HG03139 (cell line): ENCODE data around the gene KLHL29.

ENCODE experiments used
- ATAC-seq: cut with Tn5 transposase; IDR thresholded peaks from one replicate; pipeline ENCODE4 v1.9.1; 2021; ENCODE audit not compliant: unreplicated experiment

KLHL29 gene

DNA sequence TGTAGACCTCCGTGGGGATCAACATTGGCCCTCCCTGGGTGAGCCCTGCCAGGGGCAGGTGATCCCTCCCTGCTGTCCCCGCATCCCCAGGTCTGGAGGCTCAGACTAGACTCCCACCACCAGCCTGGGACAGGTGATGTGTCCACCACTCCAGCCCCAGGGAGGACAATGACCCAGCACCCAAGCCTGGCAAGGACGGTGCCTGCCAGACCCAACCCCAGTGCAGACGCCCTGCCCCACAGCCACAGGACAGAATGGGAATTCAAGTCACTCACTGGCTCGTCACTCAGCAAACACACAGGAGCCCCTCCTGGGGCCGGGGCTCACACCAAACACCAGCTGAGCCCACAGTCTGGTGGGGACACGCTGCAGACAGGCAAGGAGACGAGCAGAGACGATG is 302.2 kb downstream of the KLHL29 start:
- ATAC-seq, result no peak

DNA sequence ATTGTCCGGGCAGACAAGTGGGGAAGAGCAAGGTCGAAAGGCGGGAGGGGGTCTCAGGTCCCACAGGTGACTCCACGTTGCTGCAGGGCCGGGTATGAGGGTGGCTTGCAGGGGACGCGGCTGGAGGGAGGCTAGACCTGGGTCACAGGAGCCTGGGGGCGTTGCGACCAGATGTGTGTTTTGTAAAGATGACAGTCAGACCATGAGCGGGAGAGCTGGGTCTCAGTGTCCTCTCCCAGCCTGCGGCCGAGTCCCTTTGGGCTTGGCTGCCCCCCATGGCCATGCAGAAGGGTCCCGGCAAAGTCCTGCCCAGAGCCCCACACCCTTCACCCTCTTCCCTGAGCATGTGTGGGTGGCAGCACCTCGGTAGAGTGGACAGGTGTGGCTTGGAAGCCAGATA is 302.7 kb downstream of the KLHL29 start:
- ATAC-seq, result no peak

DNA sequence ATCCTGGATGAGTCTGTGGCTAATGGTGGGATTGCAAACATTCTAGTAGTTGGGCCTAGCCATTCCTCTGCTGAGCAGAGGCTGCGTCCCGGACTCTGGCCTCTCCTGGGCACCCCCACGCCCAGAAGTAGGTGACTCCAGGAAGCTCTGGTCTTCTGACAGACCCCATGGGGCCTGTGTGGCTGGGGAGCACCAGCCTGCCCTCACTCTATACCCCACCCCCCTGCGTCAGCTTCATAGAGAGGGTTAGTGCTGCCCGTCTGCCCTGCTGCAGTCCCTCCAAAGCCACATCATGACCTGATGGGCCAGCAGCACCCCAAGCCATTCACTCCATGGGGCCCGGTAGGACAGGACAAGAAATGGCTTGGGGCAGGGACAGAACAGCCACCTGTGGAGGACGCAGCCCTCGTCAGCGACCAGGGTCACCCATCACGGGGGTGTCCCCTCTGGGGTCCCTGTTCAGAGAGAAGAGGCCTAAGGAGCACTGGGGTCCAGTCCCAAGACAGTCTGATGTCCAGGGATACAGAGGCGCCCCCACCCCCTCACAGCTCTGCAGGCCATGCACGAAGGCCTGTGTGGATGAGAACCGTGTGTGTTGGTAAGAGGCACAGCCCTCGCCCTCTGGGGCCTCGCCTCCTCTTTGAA is 303.6 kb downstream of the KLHL29 start:
- no peak for ATAC-seq

DNA sequence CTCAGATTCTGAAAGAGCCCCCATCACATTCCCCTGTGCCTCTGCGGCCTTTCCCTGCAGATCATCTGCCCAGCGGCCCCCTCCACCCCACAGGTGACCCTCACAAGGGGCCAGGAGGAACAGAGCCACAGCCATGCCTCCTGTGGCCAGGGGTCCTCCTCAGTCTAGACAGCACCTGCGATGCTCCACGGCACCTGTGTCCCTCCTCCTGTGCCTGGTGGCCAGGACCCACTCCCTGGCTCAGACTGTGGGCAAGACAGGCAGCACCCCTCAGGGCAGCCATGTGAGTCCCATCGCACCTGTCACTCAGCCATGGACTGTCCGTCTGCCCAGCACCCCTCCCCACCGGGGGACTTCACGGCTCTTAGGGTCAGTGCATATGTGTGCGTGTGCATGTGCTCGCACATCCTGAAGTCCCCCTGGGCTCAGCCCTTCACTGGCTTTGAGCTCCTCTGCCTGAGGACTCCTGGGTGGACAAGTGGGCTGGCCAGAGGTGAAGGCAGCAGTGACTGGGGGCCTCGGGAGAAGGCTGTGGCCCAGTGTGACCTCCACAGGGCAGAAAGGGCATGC is 304.2 kb downstream of the KLHL29 start:
- ATAC-seq, result no peak

DNA sequence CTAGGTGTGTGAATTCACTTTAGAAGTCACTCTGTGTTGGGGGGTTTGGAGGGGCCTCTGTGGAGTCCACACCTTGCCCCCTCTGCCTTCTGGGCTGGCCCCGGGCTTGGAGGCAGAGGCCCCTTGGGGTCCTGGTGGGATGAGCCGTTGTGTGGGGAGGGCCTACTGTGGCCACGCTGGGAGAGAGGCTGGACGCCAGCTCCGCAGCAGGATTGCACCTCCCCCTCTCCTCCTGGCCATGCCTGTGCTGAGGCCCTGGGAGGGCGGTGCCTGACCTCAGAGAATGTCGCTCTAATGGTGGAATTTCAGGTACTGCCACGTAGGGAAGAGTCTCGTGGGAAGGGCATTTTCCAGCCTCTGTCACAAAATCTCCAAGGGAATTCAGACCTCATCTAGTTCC is 304.9 kb downstream of the KLHL29 start:
- ATAC-seq, result no peak

DNA sequence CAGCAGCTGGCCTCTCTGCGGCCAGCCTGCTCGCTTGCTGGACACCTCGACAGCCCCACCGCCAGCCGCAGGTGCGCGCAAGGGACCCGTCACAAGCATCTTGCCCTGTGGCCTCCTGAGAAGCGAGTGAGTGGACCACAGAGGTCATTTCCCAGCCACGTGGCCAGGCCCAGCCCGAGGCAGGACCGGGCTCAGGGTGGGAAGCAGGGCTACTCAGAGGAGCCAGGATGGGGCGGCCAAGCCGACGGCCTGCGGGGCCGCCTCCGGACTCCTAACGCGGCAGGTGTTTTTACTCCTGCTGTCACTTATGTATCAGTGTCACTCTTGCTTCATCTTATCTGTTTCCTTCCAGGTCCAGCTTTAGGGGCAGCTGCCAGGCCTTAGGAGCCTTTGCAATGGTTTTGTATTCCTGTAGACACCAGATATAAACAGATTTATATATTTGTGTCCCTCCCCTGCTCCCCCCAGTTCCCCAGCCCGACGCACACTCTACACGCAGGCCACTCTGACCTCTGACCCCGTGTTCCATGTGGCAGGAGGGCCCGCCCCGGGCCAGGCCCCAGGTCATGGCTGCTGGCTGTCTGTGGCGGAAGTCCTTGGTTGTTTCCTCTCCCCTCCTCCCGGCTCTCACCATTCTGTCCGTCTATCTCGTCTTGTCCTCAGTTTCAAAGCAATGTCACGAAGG is 305.6 kb downstream of the KLHL29 start:
- no peak for ATAC-seq

DNA sequence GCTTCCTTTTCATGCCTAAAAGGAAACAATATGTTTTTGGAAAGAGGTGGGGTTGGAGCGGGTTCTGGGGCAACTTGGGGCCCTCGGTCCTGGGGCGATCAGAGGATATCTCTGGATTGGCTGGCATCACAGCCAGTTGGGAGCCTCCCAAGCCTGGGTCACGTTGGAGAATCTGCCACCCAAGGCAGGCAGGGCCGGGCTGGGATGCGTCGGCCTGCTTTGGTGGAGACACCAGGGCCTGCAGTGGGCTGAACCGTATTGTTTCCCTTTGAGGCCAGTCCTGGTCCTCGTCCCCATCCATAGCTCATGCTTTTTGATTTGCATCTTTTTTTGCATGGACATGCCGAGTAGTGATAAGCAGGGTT is 306.1 kb downstream of the KLHL29 start:
- ATAC-seq, result no peak

DNA sequence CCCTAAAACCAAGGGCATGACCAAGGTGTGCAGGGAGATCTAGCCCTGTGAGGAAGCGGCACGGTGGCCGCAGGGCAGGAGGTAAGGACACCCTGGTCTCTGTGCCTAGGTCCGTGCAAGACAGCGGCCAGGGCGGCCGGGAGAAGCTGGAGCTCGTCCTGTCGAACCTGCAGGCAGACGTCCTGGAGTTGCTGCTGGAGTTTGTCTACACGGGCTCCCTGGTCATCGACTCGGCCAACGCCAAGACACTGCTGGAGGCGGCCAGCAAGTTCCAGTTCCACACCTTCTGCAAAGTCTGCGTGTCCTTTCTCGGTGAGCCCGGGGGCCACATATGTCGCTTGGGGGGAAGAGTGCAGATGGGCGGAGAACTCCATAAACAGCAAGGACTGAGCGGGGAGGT is 306.6 kb downstream of the KLHL29 start:
- ATAC-seq, result no peak

DNA sequence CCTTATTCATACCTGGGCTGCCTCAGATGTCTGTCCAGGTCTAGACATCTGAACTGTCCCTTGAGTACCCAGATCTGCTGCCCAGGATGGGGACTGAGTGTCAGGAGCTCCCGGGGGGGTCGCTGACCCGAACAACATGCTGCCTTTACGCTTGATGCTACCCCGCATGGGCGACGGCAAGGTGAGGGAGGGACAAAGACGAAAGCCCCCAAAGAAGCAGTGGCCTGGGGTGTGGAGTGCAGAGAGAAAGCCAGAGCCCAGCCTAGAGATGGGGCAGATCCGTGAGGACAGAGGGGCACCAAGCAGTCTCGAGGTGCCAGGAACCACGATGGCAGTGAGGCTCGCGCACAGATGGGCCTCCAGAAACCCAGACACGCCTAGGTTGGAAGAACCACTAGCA is 307.3 kb downstream of the KLHL29 start:
- ATAC-seq, result no peak

DNA sequence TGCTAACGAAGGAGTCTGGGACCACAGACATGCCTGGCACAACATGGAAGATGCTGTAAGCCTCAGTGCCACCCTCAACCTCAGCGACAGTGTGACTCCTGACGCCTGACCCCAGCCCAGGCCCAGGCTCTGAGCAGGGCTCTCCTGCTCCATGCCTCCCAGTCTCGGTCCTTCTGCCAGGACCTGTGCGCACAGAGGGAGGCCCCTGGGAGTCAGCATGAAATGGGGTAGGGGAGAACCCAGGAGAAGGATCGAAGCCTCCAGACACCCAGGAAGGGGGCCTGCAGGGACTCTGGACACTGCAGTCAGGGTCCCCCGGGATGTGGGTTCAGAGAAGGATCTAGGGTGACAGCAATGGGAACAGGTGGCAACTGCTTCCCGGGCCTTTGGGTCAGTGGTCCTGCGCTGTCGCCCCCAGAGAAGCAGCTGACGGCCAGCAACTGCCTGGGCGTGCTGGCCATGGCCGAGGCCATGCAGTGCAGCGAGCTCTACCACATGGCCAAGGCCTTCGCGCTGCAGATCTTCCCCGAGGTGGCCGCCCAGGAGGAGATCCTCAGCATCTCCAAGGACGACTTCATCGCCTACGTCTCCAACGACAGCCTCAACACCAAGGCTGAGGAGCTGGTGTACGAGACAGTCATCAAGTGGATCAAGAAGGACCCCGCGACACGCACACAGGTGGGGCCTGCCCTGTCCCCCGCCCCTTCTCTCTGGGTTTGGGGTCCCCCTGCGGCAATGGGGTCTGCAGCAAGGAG is 308.0 kb downstream of the KLHL29 start:
- ATAC-seq, result no peak

DNA sequence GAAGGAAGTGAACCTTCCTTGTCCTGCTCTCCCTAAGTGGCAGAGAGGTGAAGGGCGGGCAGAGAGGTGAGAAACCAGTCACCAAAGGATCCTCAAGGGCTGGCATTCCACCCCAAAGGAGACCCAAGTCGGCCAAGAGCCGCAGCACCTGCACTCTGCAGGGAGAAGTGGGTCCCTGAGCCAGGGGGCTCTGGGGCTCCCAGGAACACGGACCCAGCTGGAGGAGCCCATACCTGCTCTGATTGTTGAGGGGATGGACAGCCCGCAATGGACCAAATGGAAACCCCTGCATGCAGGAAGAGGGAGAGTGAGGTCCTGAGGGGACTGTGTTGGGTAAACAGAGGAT is 308.6 kb downstream of the KLHL29 start:
- no peak for ATAC-seq

DNA sequence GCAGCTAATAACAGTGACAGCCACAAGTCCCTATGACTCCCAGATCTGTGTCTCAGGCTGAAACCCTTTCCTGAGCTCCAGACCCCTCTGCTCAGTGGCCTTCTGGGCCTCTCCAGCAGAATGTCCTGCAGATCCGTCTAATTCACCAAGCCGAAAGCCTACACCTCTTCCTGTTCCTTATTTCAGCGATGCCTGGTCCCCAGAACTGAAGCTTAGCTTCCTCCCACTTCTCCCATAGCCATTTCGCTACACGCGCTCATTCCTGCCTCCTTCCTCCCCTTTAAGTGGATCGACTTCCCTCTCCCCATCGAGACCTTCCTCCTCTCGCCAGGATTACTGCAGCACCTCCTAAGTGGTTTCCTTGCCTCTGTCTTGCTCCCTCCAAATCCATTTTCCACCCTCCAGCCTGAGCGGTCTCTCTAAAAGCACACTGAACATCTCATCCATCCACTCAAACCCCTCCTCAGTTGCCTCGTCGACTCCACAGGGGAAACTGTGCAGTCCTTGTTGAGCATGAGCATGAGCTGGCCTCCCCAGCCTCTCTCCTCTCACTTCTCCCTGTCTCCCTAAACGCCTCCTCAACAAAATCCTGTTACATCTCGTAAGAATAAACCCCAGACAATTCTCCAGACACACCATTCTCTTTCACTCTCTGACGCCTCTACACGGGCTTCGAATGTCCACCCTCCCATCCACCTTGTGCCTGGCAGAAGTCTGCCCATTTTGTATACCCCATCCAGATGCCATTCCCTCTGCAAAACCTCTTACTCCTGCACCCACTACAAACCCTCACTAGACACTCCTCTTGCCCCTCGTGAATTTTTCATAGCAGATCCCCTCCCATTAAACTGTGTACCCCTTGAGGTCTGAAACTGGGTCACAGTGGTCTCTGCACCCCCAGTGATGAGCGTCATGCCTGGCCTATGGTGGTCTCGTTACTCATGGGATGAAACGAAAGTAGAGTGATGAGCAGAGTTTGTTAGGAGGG is 309.4 kb downstream of the KLHL29 start:
- ATAC-seq, result no peak

DNA sequence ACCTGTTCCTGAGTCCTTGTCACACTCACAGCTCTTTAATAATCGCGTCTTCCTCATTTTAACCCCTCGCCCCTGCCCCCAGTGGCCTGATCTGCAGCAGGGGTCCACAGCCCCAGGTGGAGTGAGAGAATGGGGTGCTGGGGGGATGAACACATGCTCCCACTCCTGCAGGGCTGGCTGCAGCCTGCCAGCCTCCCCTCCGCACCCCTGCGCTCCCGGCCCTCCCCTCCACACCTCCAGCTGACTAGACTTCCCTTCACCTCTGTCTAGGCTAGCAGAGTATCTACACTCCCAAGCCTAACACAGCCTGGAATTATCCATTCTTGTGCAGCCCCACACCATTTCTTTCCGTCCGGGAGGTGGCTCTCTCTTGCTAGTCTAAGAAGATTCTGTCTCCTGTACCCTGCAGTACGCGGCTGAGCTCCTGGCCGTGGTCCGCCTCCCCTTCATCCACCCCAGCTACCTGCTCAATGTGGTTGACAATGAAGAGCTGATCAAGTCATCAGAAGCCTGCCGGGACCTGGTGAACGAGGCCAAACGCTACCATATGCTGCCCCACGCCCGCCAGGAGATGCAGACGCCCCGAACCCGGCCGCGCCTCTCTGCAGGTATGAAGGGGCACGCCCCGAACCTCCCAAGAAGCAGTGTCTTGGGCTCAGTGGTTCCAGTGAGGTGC is 310.4 kb downstream of the KLHL29 start:
- no peak for ATAC-seq

DNA sequence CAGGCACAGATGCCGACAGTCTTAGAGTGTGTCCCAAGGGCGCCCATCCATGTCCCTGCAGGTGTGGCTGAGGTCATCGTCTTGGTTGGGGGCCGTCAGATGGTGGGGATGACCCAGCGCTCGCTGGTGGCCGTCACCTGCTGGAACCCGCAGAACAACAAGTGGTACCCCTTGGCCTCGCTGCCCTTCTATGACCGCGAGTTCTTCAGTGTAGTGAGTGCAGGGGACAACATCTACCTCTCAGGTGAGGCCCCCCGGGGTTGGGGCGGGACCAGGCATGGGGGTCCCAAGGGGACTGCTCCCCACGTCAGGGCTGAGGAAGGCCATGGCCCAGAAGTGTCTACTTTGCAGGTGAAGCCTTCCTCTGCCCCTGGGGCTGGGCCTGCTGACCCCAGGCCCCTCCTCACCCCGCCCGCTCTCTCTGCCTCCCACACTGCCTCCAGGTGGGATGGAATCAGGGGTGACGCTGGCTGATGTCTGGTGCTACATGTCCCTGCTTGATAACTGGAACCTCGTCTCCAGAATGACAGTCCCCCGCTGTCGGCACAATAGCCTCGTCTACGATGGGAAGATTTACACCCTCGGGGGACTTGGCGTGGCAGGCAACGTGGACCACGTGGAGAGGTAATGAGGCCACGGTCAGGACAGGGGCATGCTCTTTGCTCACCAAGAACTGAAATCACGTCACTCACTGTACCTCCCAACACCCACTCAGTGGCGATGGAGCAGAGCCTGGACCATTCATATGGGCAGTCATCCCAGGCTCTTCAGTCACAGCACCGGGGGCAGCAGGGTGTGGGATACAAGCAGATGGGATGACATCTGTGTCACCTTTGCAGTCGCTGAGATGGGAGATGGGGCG is 311.1 kb downstream of the KLHL29 start:
- ATAC-seq, result no peak

DNA sequence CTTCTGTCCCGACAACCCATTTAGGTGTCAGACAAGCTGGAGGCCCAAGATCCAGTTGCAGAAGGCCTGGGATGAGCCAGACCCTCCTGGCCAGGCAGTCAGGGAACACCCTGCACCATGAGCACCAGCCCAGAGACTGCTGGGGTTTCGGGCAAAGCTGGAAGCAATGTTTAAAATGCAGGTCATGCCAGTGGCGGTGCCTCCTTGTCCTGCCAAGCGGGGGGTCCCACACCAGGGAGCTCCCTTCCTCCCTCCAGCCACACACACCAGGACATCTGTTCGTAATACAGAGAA is 311.7 kb downstream of the KLHL29 start:
- no peak for ATAC-seq

DNA sequence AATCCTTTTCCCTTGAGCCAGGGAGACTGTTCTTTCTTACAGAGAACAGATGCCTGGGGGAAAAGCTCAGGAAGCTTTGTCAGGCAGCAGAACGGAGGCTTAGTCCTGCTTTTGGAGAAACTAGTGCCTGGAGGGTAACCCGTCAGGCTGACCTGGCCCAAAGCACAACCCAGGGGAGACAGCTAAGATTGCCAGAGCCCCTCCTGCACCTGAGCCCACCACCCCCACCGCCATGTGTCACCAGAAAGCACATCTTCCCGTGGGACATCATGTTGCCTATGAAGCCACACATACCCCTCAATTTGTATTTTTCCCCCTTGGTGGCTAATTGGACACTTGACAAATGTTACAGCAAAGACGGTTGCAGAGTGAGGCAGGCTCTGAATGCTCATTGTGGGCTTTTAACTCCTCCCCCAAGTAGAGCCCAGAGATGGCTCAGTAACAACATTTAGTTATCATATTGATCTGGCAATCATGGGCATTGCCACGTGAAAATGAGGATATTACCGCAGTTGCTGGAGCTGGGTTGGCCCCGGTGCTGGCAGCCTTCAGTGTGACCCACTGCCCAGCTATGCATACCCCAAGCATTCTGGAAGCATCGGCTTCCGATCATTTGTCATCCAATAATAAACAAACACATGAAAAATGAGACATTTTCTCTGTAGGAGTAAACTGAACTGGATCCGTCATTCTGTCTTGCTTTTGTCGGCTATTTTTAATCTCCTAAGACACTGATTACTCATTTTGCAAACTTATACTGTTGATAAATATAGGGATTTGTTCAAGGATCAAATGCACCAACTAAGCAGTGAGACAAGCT is 312.5 kb downstream of the KLHL29 start:
- no peak for ATAC-seq

DNA sequence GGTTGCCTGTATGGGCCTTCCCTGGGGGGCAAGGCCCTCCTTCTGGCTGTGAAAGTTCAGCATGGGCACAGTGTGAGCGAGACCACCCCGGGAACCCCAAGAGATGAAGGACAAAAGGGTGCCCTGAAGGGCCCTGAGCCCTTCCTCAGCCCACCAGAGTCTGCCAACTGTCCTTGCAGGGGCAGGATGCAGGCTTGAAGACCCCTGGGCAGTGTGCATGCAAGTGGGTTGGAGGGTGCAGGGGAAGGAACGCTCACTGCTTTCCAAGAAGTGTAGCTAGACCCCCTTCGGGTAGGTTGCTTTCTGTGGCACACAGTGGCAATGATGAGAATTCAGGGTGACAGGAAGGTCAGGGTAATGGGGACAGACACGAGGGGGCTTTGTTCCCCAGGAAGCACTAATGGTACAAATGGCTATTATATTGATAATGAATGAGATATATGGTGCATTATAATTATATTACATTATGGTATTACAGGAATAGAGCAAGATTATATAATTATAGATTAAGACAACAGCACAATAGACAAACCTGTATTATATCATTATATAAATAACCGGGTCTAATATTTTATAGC is 313.2 kb downstream of the KLHL29 start:
- no peak for ATAC-seq
